Measurements from ENCODE around the gene STX3.

Gene STX3

DNA sequence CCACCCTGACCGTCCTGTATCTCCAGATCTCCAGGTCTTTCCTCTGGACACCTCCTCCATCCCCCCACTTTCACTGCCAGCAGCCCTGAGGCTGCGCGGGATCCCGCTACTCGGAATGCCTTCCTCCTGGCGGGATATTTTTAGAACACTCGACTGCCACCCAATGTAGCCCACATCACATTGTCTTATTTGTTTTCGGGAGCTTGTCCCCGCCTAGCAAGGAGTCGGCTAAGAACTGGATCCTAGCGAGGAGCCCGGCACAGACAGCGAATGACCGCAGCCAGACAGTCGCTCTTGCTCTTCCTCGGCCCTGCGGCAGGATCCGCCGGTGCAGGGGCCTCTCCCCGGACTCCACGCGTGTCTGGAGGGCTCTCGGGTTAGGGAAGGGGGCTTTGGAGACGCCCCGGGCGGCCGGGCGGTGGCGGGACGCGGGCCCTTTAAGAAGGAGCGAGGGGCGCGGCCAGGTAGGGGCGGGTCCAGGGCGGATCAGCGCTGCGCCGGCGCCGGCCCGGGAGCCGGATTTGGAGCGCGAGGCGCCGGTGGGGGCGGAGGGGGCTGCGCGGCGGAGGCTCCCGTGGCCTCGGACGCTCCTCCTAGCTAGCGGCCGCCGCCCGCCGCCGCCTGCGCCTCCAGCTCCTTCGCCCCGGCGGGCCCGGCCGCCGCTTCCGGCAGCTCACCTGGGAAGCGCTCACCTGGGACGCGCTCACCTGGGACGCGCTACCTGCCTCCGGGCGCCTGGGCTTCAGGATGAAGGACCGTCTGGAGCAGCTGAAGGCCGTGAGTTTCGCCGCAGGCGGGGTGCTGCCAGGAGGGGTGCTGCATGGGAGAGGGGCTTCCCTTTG lies at the start of gene STX3:
STX3 (plus strand) TSS at position 518 of the 842 bp plus-strand sequence; CDS start at position 748, 230 bp downstream.
- DNase-seq (ENCODE audit: low read depth in 2 of 2): peak; percentile 34 to 45

DNA sequence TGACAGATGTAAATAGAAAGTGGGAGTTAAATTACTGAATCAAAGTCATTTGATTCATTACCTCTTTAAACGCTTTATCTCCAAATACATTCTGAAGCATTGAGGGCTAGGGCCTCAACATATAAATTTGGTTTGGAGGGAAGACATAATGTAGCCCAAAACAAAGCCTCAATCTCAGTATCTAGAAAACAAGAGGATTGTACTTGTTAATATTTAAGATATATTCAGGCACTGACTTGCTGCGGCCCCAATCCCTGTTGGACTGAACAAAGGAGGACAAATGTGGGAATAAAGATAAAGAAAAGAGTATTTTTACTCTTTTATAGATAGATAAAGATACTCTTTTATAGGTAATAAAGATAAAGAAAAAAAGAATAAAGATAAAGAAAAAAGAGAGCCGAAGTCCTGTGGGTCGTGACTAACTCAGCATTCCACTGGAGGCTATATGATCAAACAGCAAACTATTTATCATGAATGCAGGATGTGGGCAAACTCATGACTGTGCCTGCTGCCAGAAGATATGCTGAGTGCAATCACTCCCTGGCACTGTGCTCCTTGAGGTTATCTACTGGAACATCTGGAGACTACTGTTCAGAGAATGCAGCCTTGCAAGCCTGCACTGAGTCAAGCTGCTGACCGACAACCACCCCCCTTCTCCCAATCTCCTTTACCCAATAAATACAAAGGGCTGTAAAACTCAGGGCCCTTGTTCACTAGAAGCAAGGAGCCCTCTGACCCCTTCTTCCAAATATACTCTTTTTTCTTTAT lies 48.5 kb upstream of the STX3 start:
- DNase-seq (ENCODE audit: low read depth in 2 of 2): no peak

DNA sequence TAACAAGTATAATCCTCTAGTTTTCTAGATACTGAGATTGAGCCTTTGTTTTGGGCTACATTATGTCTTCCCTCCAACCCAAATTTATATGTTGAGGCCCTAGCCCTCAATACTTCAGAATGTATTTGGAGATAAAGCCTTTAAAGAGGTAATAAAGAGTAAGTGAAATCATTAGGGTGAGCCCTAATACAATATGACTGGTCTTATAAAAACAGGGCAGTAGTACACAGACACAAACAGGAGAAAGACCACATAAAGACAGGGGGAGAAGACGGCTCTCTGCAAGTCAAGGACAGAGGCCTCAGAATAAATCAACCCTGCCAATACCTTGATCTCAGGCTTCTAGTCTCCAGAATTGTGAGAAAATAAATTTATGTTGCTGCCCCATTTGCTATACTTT lies 47.8 kb upstream of the STX3 start:
- DNase-seq (ENCODE audit: low read depth in 2 of 2): no peak

DNA sequence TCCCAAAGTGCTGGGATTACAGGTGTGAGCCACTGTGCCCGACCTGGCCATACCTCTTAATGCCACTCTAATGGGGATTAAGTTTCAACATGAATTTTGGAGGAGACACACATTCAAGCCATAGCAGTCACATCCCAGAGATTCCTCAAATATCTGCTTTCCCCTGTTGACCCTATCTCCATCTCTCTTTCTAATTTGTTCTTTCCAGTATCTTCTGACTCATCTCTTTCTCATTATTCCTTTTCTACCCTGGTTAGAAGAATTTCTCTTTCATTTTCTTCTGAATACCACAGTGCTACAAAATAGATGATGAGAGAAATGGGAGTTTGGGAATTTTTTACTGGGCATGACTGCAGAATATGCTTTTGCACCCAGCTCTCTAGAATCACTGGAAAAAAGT lies 46.6 kb upstream of the STX3 start:
- no peak for DNase-seq (ENCODE audit: low read depth in 2 of 2)

DNA sequence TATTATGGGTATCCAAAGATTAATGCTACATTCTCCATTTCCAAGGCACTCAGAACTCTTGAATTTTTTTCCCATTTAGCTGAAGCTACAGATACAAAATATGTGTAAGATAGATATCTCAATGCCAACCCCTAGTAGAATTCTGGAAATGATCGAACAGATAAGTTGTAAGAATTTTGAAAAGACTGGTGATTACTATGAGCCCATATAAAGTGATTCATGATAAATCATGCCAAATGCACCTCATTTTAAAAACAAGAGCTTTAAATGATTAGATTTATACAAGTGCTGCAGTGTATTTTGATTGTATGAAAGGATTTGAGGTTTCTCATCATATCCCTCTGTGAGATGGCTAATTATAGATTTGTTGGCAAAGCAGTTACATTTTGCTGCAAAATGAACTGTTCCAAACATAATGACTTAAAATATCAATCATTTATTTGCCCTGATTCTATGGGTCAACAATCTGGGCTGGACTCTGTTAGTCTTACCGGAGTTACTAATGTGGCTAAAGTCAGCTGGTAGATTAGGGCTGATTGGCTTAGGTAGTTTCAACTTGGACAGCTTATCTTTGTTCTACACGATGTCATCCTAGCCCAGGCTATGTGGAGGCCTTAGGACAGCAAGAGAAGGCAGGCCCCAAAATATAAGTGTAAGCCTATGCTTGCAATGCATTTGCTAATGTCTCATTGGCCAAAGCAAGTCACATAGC lies 44.9 kb upstream of the STX3 start:
- DNase-seq (ENCODE audit: low read depth in 2 of 2): no peak

DNA sequence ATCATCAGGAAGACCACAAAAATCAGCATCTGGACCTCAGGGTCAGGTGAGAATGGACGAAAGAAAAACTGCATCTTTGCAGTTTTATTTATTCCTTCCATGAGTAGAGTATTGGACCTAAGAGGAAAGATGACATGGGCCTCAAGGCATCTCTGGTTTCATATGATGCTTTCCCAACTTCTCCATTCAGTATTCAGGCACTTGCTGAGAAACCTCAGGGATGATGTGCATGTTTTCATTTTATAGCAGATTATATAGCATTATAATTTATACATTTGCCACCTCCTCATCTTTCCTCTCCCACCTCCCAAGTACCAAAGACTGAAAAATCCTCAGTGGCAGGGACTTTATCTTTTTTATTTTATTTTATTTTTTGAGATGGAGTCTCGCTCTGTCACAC lies 41.4 kb upstream of the STX3 start, which contains the start of gene OR10V1:
OR10V1 (minus strand) TSS at position 101 of the 400 bp plus-strand sequence; CDS start at position 101, 0 bp downstream.
- DNase-seq (ENCODE audit: low read depth in 2 of 2): no peak

DNA sequence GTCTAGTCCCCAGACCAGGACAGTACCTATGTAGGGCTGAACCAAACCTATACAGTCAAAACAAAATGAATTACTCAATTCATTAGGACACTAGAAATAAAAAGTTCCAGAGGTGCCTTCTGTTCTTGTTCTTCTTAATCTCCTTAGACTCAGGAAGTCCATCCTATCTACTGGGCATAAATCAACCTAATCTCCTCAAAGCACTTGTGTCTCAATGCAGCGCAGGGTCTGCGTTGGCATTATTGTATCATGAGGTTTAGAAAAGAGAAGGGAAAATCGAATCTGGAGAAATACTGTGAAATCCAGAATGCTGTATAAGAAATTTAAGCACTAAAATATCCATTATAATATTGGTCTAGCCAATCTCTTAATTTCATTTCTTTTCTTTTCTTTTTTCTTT lies 39.1 kb upstream of the STX3 start:
- no peak for DNase-seq (ENCODE audit: low read depth in 2 of 2)

DNA sequence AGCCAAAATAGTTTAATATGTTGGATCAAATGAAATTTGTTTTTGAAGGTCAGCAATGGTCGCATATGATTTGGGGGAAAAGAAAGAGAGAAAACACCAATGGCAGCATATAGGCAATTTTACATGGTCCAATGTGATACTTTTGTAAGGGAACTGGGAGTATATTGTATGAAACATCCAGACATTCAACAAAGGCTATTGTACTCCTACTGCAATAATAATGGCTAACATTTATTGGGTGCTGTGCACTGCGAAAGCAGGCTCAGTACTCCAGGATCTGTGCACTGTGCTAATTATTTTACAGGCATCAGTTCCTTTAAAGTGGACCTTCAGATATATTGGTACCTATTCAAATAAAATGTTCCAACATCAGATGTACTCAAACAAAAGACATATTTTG lies 35.6 kb upstream of the STX3 start:
- DNase-seq (ENCODE audit: low read depth in 2 of 2): no peak

DNA sequence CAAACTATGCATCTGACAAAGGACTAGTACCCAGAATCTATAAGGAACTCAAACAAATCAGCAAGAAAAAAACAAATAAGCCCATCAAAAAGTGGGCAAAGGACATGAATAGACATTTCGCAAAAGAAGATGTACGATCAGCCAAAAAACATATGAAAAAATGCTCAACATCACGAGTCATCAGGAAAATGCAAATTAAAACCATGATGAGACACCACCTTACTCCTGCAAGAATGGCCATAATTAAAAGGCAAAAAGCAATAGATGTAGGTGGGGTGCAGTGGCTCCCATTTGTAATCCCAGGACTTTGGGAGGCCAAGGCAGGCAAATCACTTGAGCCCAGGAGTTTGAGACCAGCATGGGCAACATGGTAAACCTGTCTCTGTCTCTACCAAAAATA lies 31.1 kb upstream of the STX3 start:
- DNase-seq (ENCODE audit: low read depth in 2 of 2): no peak

DNA sequence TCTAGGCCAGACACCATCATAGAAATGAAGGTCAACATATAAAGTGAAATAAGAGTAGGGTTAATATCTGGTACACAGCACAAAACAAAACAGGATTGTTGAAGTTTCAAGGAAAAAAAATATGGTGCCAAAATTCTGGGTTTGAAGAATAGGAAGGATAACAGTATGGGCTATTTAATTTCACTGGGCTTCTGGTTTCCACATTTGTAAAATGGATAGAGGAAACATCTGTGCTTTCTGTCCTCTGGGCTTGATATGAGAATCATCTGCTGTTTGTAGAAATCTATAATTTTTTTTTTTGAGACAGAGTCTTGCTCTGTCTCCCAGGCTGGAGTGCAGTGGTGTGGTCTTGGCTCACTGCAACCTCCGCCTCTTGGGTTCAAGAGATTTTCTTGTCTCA lies 27.8 kb upstream of the STX3 start:
- DNase-seq (ENCODE audit: low read depth in 2 of 2): no peak

DNA sequence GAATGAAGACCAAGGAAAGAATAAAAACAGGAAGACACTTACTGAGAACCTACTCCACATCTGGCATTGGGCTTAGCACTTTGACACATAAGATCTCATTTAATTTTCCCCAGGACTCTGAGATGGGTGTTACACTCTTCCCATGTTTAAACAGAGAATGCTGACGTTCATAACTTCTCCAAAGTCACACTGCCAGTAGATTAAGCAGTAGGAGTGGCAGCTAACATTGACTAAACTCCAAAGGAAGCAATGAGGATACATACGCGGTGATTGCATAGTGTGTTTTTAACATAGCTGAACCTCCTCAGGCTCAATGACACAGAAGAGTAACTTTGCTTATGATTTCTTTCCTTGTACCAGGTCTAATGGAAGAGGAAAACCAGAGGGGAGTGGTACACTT lies 27.0 kb upstream of the STX3 start:
- DNase-seq (ENCODE audit: low read depth in 2 of 2): no peak

DNA sequence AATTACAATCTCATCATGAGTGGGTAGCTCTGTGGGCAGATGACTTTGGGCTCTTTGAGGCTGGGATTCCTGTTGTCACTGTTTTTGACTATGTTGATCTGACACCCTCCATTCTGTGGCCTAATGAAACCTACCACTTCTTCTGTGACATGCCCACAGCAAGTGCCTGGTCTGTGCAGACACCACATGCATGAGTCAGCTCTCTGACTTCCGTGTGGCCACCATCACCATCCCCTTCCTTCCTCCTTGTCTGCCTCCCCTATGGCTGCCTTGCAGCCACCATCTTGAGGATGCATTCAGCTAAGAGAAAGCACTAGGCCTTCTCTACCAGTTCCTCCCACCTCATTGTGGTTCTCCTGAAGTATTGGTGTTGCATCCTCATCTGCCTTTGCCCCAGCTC lies 26.3 kb upstream of the STX3 start:
- no peak for DNase-seq (ENCODE audit: low read depth in 2 of 2)

DNA sequence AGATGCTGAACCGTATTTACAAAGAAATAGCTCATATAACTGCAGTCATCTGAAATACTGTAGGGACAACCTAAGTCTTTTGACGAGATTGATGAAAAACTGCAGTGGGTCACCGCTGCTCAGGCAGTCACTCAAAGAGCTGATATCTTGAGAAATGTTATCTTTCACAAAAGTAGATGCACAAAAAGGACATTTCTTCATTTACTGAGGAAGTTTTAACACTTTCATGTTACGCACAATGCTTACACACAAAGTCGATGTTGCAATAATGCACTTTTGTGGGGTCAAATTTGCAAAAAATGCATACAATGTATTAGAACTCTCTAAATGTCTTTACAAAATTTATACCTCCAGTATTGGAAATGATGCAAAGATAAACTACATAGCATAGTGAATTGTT lies 25.3 kb upstream of the STX3 start:
- DNase-seq (ENCODE audit: low read depth in 2 of 2): no peak

DNA sequence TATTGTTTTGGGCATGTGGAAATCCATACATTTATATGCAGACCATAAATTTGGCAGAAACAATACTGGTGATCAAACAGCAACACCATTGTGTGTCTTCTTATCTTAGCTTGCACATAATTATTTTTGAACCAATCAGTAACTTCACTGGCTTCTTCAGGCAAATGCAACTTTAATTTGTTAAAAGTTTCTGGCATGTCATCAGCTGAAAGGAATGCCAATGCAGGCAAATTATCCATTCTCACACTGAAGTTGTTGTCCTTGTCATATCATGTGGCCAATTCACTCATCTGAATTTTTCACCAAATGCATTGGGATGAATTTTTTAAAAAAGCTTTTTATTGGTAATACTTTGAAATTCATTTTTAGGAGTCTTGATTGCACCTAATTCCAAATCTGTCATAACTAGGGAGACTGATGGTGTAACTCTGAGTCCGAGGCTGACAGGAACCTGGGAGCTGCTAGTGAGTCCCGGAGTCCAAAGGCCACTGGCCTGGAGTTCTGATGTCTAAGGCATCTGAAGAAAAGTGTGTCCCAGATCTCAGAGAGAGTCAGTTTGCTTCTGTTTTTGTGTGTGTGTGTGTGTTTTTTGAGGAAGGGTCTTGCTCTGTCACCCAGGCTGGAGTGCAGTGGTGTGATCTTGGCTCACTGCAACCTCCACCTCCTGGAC lies 24.1 kb upstream of the STX3 start:
- no peak for DNase-seq (ENCODE audit: low read depth in 2 of 2)

DNA sequence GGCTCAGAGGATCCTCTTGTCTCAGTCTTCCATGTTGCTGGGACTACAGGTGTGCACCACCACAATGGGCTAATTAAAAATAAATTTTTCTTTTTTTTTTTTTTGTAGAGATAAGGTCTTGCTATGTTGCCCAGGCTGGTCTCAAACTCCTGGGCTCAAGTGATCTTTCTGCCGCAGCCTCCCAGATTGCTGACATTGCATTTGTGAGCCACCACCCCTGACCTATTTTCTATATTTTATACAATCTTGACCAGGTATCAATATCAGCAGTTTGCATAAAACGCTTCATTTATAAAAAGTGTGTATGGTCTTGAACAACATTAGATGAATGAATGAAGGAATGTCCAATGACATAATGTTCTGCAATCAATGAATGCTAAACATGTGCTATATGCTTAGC lies 9.1 kb upstream of the STX3 start:
- no peak for DNase-seq (ENCODE audit: low read depth in 2 of 2)

DNA sequence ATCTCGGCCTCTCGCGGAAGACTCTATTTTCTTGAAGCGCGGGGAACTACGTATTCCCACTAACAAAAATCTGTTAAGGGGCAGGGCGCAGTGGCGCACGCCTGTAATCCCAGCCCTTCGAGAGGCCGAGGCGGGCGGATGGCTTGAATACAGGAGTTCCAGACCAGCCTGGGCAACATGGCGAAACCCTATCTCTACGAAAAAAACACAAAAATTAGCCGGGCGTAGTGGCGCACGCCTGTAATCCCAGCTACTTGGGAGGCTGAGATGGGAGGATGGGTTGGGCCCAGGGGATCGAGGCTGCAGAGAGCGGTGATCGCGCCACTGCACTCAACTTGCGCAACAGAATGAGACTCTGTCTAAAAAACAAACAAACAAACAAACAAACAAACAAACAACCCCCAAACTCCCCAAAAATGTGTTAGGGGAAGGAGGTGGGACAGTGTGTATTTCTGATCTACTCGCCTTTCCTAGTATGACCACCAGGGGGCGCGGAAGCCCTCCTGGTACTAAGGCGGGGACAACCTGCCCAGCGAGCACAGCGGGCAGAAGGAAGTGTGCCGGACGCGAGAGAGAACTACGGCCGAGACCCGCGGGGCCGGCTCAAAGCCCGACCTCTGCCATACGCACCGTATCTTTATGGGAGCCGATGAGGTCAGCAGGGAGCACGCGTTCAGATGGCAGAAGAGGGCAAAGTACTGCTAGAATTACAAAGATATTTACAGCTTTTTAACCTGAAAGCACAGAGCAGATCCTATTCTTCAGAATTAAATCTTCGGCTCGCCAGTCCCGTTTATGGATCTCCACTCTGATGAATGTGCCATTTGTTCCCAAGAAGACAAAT lies 1.3 kb upstream of the STX3 start:
- DNase-seq (ENCODE audit: low read depth in 2 of 2): peak; percentile 49 to 64

DNA sequence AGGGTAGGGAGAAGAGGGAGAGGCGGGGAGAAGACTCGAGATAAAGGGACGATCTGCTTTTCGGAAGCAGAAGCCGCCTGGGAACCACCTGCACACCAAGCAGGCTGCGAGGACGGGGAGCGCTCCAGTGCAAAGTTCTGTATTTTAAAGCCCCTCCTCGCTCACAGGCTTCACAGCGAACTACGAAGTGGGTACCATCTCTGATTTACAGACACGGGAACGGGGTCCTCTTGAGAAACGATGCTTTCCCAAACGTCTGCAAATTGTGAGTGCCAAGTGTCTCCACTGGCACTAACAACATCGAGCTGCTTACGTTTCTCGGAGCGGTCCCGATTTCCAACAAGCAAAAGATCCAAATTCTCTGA lies 700 bp upstream of the STX3 start:
- DNase-seq (ENCODE audit: low read depth in 2 of 2): no peak

DNA sequence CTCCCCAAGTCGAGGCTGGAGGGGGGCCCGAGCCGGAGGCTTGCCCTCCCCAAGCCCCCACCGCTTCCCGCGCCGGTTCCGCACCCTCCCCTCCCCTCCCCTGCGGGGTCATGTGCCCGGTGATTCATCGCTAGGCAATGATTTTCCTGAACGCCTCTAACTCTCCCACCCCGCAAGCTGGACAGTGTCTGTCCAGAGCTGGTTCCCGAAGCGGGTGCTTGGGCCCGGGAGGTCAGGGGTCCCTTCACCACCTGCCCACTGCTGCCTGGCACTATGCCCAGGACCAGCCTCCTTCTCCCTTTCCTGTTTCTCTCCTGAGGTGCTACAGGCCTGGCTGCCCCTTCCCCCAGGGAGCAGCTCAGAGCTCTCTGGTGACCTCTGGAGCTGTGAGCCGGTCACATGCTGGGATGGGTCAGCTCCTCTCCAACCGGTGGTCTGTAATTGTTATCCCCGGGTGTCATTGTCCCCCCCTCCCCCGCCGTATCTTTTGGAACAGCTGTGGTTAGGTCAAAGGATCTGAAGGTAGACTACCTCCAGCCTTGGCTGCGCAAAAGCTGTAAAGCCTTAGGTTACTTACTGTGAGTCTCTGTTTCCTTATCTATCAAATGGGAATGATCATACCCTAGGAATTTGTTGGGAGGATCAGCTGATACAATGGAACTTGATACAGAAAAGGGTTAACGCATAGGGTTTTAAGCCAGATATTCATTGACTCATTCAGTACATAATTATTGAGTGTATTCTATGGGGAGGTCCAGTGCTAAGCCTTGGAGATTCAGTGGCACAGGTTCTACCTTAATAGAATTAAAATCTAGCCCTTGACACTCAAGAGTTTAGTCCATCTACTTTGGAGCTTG lies 753 bp downstream of the STX3 start:
- DNase-seq (ENCODE audit: low read depth in 2 of 2): peak; percentile 27 to 32

DNA sequence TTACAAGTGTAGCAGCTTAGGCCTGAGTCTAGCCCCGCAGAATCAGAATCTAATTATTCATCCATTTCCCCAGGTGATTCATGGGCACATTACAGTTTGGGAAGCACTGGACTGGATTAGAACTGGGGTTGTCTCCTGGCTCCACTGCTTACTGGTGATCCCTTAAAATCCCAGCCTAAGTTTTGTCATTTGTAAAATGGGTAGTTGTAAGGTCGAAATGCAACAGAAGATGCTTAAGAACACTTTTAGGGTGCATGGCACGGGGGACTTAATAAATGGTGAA lies 1.3 kb downstream of the STX3 start:
- DNase-seq (ENCODE audit: low read depth in 2 of 2): no peak

DNA sequence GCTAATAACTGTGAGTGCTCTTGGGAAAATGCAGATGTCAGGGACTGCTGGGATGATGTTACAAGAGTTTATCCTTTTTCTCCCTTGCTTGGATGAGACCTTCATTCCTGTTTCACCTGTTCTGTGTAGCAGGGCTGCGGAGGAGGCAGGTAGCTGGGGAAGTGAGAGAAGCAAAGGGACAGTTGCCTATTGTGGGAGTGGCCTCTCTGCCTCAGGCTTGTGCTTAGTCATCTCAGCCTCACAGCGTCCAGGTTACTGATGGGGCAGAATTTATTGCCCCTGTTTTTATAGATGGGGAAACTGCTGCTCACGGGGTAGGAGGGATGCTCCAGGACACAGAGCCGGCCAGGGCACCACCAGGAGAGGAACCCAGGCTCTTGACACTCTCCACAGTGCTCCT lies 1.7 kb downstream of the STX3 start:
- no peak for DNase-seq (ENCODE audit: low read depth in 2 of 2)

Data from stimulated activated CD8-positive, alpha-beta memory T cell treated with anti-CD3 and anti-CD28 coated beads, Interleukin-15, amount 100 ng/mL, for 4 hours (primary cell).